Lower leg skin (tissue), 4 donors: ENCODE measurements around the gene NPHS1. TPM values are rescaled to one million over a fixed set of nuclear protein-coding genes. Genes with fewer than 3 reads are reported as not detected.
"Not testable (repeated sequence)": the region's sequence is repeated elsewhere in the genome, so short reads cannot be mapped to it uniquely, and the experiment has no call there.

Source experiments
- DNase-seq, 2 donors: peaks; one replicate each; pipeline ENCODE4 v3.0.0-alpha.2; 2019; ENCODE audit warnings: low spot score in 2 of 2
- H3K4me3 ChIP-seq: fragments of 200-600 bp; sonication (generic); 2 replicates; pipeline ENCODE4 v1.5.1; 2017; ENCODE audit warnings: mild to moderate bottlenecking, low read depth; ENCODE audit not compliant: poor library complexity, severe bottlenecking
- POLR2A ChIP-seq, 2 donors: fragments of 450-650 bp; IDR thresholded peaks; one replicate each; pipeline ENCODE4 v1.6.1; 2016 to 2017; ENCODE audit warnings: antibody characterized with exemption in 2 of 2, mild to moderate bottlenecking in 1 of 2, moderate library complexity in 1 of 2
- WGBS, 2 donors: methylation state at CpG; one replicate each; pipeline ENCODE4 v1.1.5; 2018; 5-methylcytosine and 5-hydroxymethylcytosine counted together
- intact Hi-C: fragments of 100-400 bp; cut with DNase I; formaldehyde crosslinking; loops from one replicate; pipeline ENCODE4 v1.15.0; 2023; ENCODE audit warnings: low total_unique reads
- total RNA-seq, 4 donors: library from RNA; depleted of rRNA; stranded (reverse); fragments of >200 nt; gene quantifications; one replicate each; pipeline ENCODE4 v1.1.0, GENCODE V29; 2016
- TF ChIP-seq, protein P1 (sequence below), 3 donors: fragments of 450-650 bp; IDR thresholded peaks; one replicate each; pipeline ENCODE4 v1.5.1; 2016; ENCODE audit warnings: antibody characterized with exemption in 3 of 3, mild to moderate bottlenecking in 3 of 3, moderate library complexity in 2 of 3

Gene NPHS1
- total RNA-seq, 4 donors from 2014 or later: not detected

DNA sequence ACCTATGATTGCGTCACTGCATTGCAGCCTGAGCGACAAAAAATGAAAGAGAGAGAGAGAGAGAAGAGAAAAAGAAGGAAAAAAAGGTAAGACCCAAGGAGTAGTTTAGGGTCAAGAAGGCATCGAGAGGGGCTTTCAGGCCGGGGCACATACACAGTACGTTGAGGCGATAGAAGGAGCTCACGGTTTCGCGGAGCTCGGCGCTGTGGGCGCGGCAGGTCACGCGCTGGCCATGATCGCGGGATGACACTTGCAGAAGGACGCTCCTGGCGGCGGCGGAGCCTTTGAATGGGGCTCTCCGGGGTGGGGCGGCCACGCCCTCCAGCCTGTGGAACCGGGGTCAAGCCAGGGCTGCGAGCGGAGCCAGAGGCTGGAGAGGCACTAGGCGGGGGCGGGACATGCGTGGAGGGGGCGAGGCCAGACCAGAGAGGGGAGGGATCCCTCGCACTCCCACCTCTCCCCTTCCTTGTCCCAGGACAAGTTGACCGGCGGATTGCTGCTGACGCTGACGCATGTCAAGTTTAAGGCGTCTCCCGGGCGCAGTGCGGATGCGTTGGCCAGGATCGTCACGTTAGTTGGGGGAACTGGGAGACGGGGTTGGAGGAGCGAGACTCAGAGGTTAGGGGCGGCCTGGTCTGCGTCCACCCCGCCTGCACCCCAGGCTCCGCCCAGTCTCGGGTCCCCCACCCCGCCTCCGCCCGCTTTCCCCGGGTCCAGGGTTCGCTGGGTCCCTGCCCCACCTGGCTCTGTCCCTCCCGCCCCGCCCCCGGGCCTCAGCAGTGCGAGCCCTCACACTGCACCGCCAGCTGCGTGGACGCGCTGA lies 6.9 kb downstream of the NPHS1 start:
- DNase-seq: no peak
- H3K4me3 ChIP-seq: no peak overlapping the region
- WGBS, 2 donors: 5 to 8% methylated on average over 37 to 50 of the region's 63 CpGs
- no peak for TF ChIP-seq POLR2A (IDR thresholded peaks at IDR 0.05)
- TF ChIP-seq, protein P1, sequence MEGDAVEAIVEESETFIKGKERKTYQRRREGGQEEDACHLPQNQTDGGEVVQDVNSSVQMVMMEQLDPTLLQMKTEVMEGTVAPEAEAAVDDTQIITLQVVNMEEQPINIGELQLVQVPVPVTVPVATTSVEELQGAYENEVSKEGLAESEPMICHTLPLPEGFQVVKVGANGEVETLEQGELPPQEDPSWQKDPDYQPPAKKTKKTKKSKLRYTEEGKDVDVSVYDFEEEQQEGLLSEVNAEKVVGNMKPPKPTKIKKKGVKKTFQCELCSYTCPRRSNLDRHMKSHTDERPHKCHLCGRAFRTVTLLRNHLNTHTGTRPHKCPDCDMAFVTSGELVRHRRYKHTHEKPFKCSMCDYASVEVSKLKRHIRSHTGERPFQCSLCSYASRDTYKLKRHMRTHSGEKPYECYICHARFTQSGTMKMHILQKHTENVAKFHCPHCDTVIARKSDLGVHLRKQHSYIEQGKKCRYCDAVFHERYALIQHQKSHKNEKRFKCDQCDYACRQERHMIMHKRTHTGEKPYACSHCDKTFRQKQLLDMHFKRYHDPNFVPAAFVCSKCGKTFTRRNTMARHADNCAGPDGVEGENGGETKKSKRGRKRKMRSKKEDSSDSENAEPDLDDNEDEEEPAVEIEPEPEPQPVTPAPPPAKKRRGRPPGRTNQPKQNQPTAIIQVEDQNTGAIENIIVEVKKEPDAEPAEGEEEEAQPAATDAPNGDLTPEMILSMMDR (IDR thresholded peaks at IDR 0.05): no peak
- intact Hi-C loops: no loop called here

DNA sequence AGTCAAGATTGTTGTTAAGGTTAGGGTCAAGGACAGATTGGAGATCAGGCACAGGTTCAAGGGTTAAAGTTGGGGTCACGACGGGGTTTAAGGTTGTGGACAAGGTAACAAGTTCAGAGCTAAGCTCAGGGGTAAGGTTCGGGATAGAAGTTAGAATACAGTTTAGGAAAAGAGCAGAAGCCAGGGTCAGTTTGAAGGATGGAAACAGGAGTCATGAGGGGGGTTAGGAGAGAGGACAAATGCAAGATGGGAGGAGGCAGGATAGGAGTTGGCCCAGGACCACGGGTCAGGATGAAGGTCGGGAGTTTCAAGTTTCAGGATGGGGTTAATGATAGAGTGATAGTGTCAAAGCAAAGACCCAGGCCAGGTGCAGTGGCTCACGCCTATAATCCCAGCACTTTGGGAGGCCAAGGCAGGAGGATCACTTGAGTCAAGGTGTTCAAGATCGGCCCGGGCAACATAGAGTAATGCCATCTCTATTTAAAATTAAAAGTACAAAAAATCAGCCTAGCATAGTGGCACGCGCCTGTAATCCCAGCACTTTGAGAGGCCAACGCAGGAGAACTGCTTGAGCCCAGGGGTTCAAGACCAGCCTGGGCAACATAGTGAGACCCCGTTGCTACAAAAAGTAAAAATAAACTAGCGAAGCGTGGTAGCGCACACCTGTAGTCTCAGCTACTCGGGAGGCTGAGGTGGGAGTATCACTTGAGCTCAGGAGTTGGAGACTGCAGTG lies 7.7 kb downstream of the NPHS1 start:
- intact Hi-C loops: no loop called here
- TF ChIP-seq, protein P1 (IDR thresholded peaks at IDR 0.05): no peak
- no peak for TF ChIP-seq POLR2A (IDR thresholded peaks at IDR 0.05)
- WGBS, 2 donors: 62 to 63% methylated on average over 16 of the region's 16 CpGs
- H3K4me3 ChIP-seq: no peak overlapping the region
- DNase-seq: no peak

DNA sequence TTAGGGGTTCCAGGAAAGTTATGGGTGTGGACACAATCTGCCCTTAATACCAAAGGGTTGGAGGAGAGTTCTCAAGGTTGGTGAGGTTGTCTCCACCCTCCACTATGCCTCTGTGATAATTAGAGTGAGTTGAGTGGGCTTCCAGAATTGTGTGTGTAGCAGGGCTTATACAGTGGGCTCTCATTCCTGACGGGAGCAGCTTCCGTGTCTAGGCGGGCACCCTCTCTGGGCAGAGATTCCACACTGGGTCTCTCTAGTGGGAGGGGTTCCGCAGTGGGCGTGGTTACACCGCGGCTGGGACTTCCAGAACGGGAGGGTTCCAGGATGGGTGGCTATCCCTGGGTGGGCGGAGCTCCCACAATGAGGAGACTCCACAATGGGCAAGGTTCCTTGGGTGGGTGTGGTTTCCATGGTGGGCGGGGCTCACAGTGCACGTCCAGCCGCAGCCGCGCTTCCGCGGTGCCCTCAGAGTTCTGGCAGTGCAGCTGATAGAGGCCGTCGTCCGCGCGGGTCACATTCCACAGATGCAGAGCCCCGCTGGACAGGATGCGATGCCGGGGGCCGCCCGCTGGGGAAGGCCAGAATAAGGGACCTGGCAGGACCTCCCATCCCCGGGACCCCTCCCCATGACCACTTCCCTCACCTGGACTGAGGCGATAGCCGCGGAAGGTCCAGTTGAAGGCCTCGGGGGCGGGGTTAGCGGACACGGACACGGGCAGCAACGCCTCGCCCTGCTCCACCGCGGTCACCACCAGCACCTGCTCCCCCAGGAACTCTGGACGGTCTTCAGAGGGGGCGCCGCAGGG lies 8.4 kb downstream of the NPHS1 start:
- TF ChIP-seq, protein P1 (IDR thresholded peaks at IDR 0.05): no peak
- no peak for TF ChIP-seq POLR2A (IDR thresholded peaks at IDR 0.05)
- no peak overlapping the region for H3K4me3 ChIP-seq
- 11 to 14% methylated on average over 26 to 35 of the region's 42 CpGs for WGBS, 2 donors
- DNase-seq: no peak
- intact Hi-C loops: no loop called here

DNA sequence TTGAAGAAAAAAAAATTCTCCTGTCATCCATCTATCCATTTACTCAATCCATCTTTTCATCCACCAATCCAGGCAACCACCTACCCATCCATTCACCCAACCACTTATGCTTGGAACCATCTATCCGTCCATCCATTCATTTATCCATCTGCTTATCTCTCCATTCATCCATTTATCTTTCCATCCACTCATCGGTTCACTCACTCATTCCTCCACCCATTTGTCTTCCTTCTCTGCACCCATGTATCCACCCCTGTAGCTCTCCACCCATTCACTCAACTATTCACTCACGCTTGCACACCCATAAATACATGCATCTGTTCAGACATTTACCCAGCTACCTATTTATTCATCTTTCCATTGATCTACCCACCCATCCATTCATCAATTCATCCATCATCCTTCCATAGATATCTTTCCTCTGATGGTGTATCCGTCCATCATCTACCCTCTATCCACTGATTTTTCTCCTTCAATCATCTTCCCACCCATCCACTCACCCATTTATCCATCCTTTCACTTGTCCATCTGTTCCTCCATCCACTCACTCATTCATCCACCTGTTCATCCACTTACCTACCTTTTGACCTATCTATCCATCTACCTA lies 9.5 kb downstream of the NPHS1 start:
- intact Hi-C loops: no loop called here
- no peak overlapping the region for H3K4me3 ChIP-seq
- 85 to 87% methylated on average over 4 of the region's 4 CpGs for WGBS, 2 donors
- no peak for DNase-seq
- TF ChIP-seq, protein P1 (IDR thresholded peaks at IDR 0.05): no peak
- TF ChIP-seq POLR2A (IDR thresholded peaks at IDR 0.05): no peak

DNA sequence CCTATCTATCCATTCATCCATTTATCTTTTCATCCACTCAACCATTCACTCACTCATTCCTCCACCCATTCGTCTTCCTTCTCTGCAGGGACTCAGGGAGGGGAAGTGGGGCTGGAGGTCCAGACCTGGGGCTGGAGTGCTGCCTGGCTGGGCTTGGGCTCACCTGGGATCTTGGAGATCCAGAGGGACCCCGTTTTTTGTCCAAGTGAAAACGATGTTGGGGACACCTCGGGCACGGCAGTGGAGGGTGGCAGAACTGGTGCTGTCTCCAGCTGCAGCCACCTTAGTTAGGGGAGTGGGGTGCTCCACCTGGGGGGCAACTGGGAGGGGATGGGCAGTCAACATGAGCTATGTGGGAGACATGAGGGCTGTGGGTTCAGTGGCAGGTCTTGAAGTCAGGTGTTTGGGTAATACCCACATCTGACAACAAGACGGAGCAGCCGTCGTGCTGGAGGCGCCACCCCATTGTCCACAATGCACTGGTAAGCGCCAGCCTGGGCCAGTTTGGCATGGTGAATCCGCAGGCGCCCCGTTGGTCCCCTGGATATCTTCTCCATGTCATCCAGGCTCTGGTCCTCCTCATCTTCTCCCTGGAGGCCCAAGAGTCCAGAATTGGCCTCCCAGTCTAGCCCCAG lies 10.2 kb downstream of the NPHS1 start:
- DNase-seq: no peak
- TF ChIP-seq, protein P1 (IDR thresholded peaks at IDR 0.05): no peak
- TF ChIP-seq POLR2A (IDR thresholded peaks at IDR 0.05): no peak
- intact Hi-C loops: no loop called here
- WGBS, 2 donors: 78 to 87% methylated on average over 13 of the region's 13 CpGs
- no peak overlapping the region for H3K4me3 ChIP-seq

DNA sequence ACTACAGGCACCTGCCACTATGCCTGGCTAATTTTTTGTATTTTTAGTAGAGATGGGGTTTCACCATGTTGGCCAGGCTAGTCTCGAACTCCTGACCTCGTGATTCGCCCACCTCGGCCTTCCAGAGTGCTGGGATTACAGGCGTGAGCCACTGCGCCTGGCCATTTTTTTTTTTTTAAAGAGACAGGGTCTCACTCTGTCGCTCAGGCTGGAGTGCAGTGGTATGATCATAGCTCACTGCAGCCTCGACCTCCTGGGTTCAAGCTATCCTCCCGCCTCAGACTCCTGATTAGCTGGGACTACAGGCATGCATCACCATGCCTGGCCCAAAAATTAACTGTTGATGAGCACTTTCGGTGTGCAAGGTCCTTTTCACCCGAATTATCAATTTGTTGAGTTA lies 16.2 kb downstream of the NPHS1 start:
- H3K4me3 ChIP-seq, intact Hi-C loops, DNase-seq: not testable (repeated sequence)
- WGBS, 2 donors: 50 to 58% methylated on average over 11 of the region's 11 CpGs
